Cardiac muscle cell (in vitro differentiated cells and primary cell): ENCODE measurements around the gene KCNMA1. TPM values are rescaled to one million over a fixed set of nuclear protein-coding genes. Genes with fewer than 3 reads are reported as not detected.

Source experiments
- DNase-seq, 2 donors: peaks; one replicate each; pipeline versions ENCODE4 v3.0.0 to v3.0.0-alpha.2; 2010 to 2017; ENCODE audit warnings: low read depth in 1 of 2, low spot score in 1 of 2
- H3K27ac ChIP-seq: fragments of 200-600 bp; sonication (generic); 2 replicates; pipeline ENCODE4 v1.5.1; 2016
- H3K27me3 ChIP-seq: fragments of 200-600 bp; sonication (generic); 2 replicates; pipeline ENCODE4 v1.6.0; 2016; ENCODE audit warnings: control low read depth
- H3K36me3 ChIP-seq: fragments of 200-600 bp; sonication (generic); 2 replicates; pipeline ENCODE4 v1.5.1; 2016; ENCODE audit warnings: control low read depth
- H3K4me1 ChIP-seq: fragments of 200-600 bp; sonication (generic); 2 replicates; pipeline ENCODE4 v1.8.1; 2017; ENCODE audit warnings: low read depth, mild to moderate bottlenecking, mixed run types
- H3K4me3 ChIP-seq: fragments of 200-600 bp; sonication (generic); 2 replicates; pipeline ENCODE4 v1.5.1; 2016; ENCODE audit warnings: mild to moderate bottlenecking
- H3K9me3 ChIP-seq: fragments of 200-600 bp; sonication (generic); 2 replicates; pipeline ENCODE4 v1.5.1; 2017; ENCODE audit warnings: low read depth, mild to moderate bottlenecking, control low read depth
- polyA plus RNA-seq: library from polyadenylated mRNA; unstranded; fragments of >200 nt; fragmentation: Nextera tagmentation; extraction: Ambion mirVana; gene quantifications from 2 replicates; pipeline ENCODE4 v1.2.1, GENCODE V29; 2016
- total RNA-seq: library from RNA; depleted of rRNA; stranded (reverse); fragments of >200 nt; gene quantifications from 2 replicates; pipeline ENCODE4 v1.2.3, GENCODE V29; 2016
- TF ChIP-seq, protein P1 (sequence below): IDR thresholded peaks from 2 replicates; pipeline ENCODE4 v1.5.1; 2012; ENCODE audit warnings: low read depth, mild to moderate bottlenecking, low read length

KCNMA1 gene
- total and polyA plus RNA-seq, 2 experiments from 2014 or later, result 1.8 to 1.9 TPM

- H3K4me1 ChIP-seq, result no peaks in the 10 kb centered on the region
- H3K9me3 ChIP-seq, result no peaks in the 10 kb centered on the region
- H3K4me3 ChIP-seq, result no peak overlapping the region
- no peaks in the 10 kb centered on the region for H3K27me3 ChIP-seq
- no peak overlapping the region for H3K27ac ChIP-seq
- H3K36me3 ChIP-seq, result no peaks in the 10 kb centered on the region
- DNase-seq, result peak in 1 of 2 donors; percentile 72
- TF ChIP-seq, protein P1, sequence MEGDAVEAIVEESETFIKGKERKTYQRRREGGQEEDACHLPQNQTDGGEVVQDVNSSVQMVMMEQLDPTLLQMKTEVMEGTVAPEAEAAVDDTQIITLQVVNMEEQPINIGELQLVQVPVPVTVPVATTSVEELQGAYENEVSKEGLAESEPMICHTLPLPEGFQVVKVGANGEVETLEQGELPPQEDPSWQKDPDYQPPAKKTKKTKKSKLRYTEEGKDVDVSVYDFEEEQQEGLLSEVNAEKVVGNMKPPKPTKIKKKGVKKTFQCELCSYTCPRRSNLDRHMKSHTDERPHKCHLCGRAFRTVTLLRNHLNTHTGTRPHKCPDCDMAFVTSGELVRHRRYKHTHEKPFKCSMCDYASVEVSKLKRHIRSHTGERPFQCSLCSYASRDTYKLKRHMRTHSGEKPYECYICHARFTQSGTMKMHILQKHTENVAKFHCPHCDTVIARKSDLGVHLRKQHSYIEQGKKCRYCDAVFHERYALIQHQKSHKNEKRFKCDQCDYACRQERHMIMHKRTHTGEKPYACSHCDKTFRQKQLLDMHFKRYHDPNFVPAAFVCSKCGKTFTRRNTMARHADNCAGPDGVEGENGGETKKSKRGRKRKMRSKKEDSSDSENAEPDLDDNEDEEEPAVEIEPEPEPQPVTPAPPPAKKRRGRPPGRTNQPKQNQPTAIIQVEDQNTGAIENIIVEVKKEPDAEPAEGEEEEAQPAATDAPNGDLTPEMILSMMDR, result no peak
Observed at GRCh38 chr10:76946270-76946669, 691.3 kb downstream of the KCNMA1 start.

GRCh38 chr10:76945166-76945565 lies 692.4 kb downstream of the KCNMA1 start:
- H3K36me3 ChIP-seq, result no peaks in the 10 kb centered on the region
- H3K9me3 ChIP-seq, result no peaks in the 10 kb centered on the region
- H3K27ac ChIP-seq, result no peak overlapping the region
- TF ChIP-seq, protein P1, result no peak
- DNase-seq, result no peak
- no peak overlapping the region for H3K4me3 ChIP-seq
- no peaks in the 10 kb centered on the region for H3K27me3 ChIP-seq
- no peaks in the 10 kb centered on the region for H3K4me1 ChIP-seq

DNA sequence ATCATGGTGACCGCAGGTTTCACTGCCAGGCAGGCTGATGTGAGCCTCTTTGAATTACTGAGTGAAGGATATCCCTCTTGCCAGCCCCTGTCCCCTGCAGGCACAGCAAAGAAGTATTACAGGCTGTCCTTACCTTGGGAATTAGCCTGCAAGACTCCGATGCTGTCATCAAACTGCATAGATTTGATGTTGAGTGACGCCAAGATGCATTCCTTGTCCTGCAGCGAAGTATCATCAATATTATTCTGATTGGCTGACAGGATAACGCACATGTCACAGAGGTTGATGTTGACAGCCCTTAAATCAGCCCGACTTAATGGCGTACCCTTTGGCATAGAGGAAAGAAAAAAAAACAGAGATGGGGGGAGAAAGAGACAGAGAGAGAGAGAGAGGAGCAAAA lies 693.0 kb downstream of the KCNMA1 start:
- DNase-seq, result no peak
- TF ChIP-seq, protein P1, result no peak
- Histone ChIP-seq H3K36me3 (no peaks in the 10 kb centered on the region), H3K9me3 (no peaks in the 10 kb centered on the region), H3K4me3 (no peak overlapping the region), H3K4me1 (peaks cover 4% of the 10 kb centered on the region), H3K27ac (no peak overlapping the region), H3K27me3 (no peaks in the 10 kb centered on the region)

DNA sequence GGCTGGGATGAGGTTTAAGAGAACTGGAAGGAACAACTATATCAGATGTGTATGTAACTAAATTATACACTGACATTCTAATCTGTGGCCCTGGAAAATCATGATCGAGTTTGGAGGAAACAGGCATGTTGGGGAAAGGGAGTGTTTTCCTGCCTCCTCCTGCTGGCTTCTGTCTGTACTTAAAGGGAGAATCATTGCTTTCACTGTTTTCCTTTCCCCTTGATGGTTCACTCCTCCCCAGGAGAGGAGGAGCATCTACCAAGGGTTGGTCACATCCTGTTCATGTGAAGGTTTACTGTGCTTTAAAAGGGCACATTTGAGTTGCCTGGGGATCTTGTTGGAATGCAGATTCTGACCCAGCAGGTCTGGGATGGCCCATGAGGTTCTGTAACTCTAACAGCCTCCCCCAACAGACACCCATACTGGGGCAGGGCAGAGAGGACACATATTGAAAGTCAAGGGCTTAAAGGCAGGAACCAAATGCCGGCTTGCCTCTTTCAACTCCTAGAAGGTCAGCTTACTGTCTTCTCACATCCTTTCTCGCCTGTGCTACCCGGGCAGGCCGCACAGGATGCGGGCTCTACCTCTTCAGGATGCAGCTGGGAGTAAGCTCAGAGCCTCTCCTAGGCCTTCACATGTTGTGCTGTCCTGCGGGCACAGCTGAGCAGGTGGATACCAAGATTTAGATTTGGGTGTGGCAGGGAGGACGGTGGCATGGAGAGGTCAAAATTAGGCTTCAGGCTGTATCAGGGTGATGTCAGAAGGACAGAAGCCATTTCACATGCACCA lies 694.8 kb downstream of the KCNMA1 start:
- TF ChIP-seq, protein P1, result no peak
- Histone ChIP-seq H3K9me3 (no peaks in the 10 kb centered on the region), H3K4me1 (peaks cover 4% of the 10 kb centered on the region), H3K4me3 (no peak overlapping the region), H3K27me3 (no peaks in the 10 kb centered on the region), H3K27ac (no peak overlapping the region), H3K36me3 (no peaks in the 10 kb centered on the region)
- DNase-seq, result peak in 1 of 2 donors; percentile 17

- no peaks in the 10 kb centered on the region for H3K9me3 ChIP-seq
- peak in 1 of 2 donors; percentile 26 for DNase-seq
- no peaks in the 10 kb centered on the region for H3K36me3 ChIP-seq
- peaks cover 13% of the 10 kb centered on the region for H3K4me1 ChIP-seq
- no peak overlapping the region for H3K27ac ChIP-seq
- H3K4me3 ChIP-seq, result no peak overlapping the region
- H3K27me3 ChIP-seq, result no peaks in the 10 kb centered on the region
- TF ChIP-seq, protein P1, result no peak
Observed at GRCh38 chr10:76939933-76940468, 697.6 kb downstream of the KCNMA1 start.
